Gastroesophageal sphincter (tissue), 3 donors: Measurements from ENCODE around the gene PEX11A.

Experiments used
- CTCF ChIP-seq, 4 experiments: fragments of 200-600 bp in 2 of 4; fragments of 450-650 bp in 2 of 4; sonication (generic) in 1 of 4; IDR thresholded peaks; one replicate each; pipeline ENCODE4 v1.5.1; 2017 to 2019; ENCODE audit warnings: antibody characterized with exemption in 4 of 4, mild to moderate bottlenecking in 2 of 4, moderate library complexity in 2 of 4
- POLR2A ChIP-seq, 2 donors: fragments of 450-650 bp; IDR thresholded peaks; one replicate each; pipeline ENCODE4 v1.6.1; 2017; ENCODE audit warnings: antibody characterized with exemption in 2 of 2, mild to moderate bottlenecking in 2 of 2, moderate library complexity in 1 of 2

- TF ChIP-seq CTCF (IDR thresholded peaks at IDR 0.05) (no peak), POLR2A (IDR thresholded peaks at IDR 0.05) (no peak)
Observed at GRCh38 chr15:89656116-89656815, 34.3 kb downstream of the PEX11A start.
